ENCODE measurements around the gene KCNK4. TPM values are rescaled to one million over a fixed set of nuclear protein-coding genes. Genes with fewer than 3 reads are reported as not detected.
"Not testable (repeated sequence)": the region's sequence is repeated elsewhere in the genome, so short reads cannot be mapped to it uniquely, and the experiment has no call there.

KCNK4 gene
- polyA plus RNA-seq, 1 donor (not counting 4 experiments of a cell fraction or from before 2014, with no cell fraction given), result not detected

- Histone ChIP-seq H3K79me2 (ENCODE audit: control insufficient read depth, insufficient read depth, low read length) (peaks cover 21% of the 10 kb centered on the region), H3K9me3 (ENCODE audit: control insufficient read depth, low read depth, low read length) (no peaks in the 10 kb centered on the region), H3K9ac (ENCODE audit: control insufficient read depth, extremely low read depth, insufficient read depth, low read length) (no peak overlapping the region), H2AFZ (ENCODE audit: control insufficient read depth, low read length) (no peak overlapping the region), H3K27ac (ENCODE audit: control insufficient read depth, insufficient read depth, low read length) (peak overlapping the region; percentile 72), H4K20me1 (ENCODE audit: control insufficient read depth, extremely low read depth, insufficient read depth, low read length) (no peaks in the 10 kb centered on the region), H3K4me1 (ENCODE audit: control insufficient read depth, extremely low read depth, insufficient read depth, low read length) (peaks cover 62% of the 10 kb centered on the region), H3K27me3 (ENCODE audit: control insufficient read depth, extremely low read depth, insufficient read depth, low read length) (no peaks in the 10 kb centered on the region), H3K36me3 (ENCODE audit: control insufficient read depth in 2 of 2, extremely low read depth in 1 of 2, insufficient read depth in 2 of 2, low read length in 2 of 2) (peaks cover 19 to 21% of the 10 kb centered on the region in 2 experiments), H3K9me1 (ENCODE audit: control insufficient read depth, extremely low read depth, insufficient read depth, low read length) (peaks cover 2% of the 10 kb centered on the region), H3K4me2 (ENCODE audit: control insufficient read depth, extremely low read depth, insufficient read depth, low read depth, low read length) (no peak overlapping the region), H3K4me3 (ENCODE audit: control insufficient read depth in 2 of 3, extremely low read depth in 1 of 3, insufficient read depth in 2 of 3, low read depth in 1 of 3, low read length in 3 of 3) (no peak overlapping the region)
- no peak for DNase-seq (ENCODE audit: low read depth, low spot score)
- TF ChIP-seq EZH2 (IDR thresholded peaks at IDR 0.05; ENCODE audit: low read length) (no peak), CTCF (optimal IDR thresholded peaks at IDR 0.05 in 1 of 3, IDR thresholded peaks at IDR 0.05 in 1 of 3, conservative IDR thresholded peaks at IDR 0.05 in 1 of 3; ENCODE audit: extremely low read depth in 1 of 3, insufficient read depth in 2 of 3, low read length in 3 of 3) (no peak)
- dilution Hi-C loops (cut with MboI; ENCODE audit: extremely low pct_ligation_motif_present, low sequenced_read_pairs), result no loop called here
- no peak for FAIRE-seq
Observed at GRCh38 chr11:64323373-64323772, 32.3 kb downstream of the KCNK4 start.

- FAIRE-seq; H2AFZ ChIP-seq (ENCODE audit: control insufficient read depth, low read length); H4K20me1 ChIP-seq (ENCODE audit: control insufficient read depth, extremely low read depth, insufficient read depth, low read length); H3K9me1 ChIP-seq (ENCODE audit: control insufficient read depth, extremely low read depth, insufficient read depth, low read length); dilution Hi-C loops (cut with MboI; ENCODE audit: extremely low pct_ligation_motif_present, low sequenced_read_pairs); H3K9me3 ChIP-seq (ENCODE audit: control insufficient read depth, low read depth, low read length); DNase-seq (ENCODE audit: low read depth, low spot score); H3K4me3 ChIP-seq (ENCODE audit: control insufficient read depth in 2 of 3, extremely low read depth in 1 of 3, insufficient read depth in 2 of 3, low read depth in 1 of 3, low read length in 3 of 3); H3K27me3 ChIP-seq (ENCODE audit: control insufficient read depth, extremely low read depth, insufficient read depth, low read length): not testable (repeated sequence)
- Histone ChIP-seq H3K4me2 (ENCODE audit: control insufficient read depth, extremely low read depth, insufficient read depth, low read depth, low read length) (peak overlapping the region; percentile 27), H3K27ac (ENCODE audit: control insufficient read depth, insufficient read depth, low read length) (peak overlapping the region; percentile 72), H3K79me2 (ENCODE audit: control insufficient read depth, insufficient read depth, low read length) (peaks cover 19% of the 10 kb centered on the region), H3K36me3 (ENCODE audit: control insufficient read depth in 2 of 2, extremely low read depth in 1 of 2, insufficient read depth in 2 of 2, low read length in 2 of 2) (peaks cover 19 to 21% of the 10 kb centered on the region in 2 experiments), H3K4me1 (ENCODE audit: control insufficient read depth, extremely low read depth, insufficient read depth, low read length) (peaks cover 60% of the 10 kb centered on the region), H3K9ac (ENCODE audit: control insufficient read depth, extremely low read depth, insufficient read depth, low read length) (peak overlapping the region; percentile 33)
Observed at GRCh38 chr11:64323984-64324383, 32.9 kb downstream of the KCNK4 start.
